Measurements from ENCODE around the gene CCDC171.

DNA sequence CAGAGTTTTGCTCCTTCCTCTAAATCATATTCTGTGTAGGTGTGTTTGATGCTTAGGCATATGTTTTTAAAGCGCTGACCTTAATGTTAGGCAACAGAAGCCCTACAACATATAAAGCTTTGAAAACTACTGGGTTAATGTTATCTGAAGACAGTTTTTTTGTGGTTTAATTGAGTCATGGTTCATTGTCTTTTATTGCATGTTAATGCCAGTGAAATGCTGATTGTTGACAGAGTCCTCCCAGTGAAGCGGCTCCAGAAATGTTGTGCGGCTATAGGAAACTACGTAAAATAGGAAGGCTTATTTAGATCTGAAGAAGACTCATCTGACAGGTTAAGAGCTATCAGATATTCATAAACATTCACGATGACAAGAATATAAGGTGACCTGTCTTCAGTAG, 424.6 kb downstream of the CCDC171 start:
- TF ChIP-seq, protein P1, sequence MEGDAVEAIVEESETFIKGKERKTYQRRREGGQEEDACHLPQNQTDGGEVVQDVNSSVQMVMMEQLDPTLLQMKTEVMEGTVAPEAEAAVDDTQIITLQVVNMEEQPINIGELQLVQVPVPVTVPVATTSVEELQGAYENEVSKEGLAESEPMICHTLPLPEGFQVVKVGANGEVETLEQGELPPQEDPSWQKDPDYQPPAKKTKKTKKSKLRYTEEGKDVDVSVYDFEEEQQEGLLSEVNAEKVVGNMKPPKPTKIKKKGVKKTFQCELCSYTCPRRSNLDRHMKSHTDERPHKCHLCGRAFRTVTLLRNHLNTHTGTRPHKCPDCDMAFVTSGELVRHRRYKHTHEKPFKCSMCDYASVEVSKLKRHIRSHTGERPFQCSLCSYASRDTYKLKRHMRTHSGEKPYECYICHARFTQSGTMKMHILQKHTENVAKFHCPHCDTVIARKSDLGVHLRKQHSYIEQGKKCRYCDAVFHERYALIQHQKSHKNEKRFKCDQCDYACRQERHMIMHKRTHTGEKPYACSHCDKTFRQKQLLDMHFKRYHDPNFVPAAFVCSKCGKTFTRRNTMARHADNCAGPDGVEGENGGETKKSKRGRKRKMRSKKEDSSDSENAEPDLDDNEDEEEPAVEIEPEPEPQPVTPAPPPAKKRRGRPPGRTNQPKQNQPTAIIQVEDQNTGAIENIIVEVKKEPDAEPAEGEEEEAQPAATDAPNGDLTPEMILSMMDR (IDR thresholded peaks at IDR 0.05; ENCODE audit: low read length): no peak
- no peak for TF ChIP-seq EZH2 (IDR thresholded peaks at IDR 0.05; ENCODE audit: borderline replicate concordance, low read length)

Measured in OCI-LY1 (cell line).